Body of pancreas (tissue), 4 donors: Measurements from ENCODE around the gene ANKEF1. TPM values are rescaled to one million over a fixed set of nuclear protein-coding genes. Genes with fewer than 3 reads are reported as not detected.
A peak's percentile ranks its signal among the peaks of the same experiment; 100 is the strongest.

Experiments used
- ATAC-seq: fragments of 150-250 bp; one replicate; pipeline ENCODE4 v1.9.1; 2016
- DNase-seq, 4 donors: peaks; one replicate each; pipeline ENCODE4 v3.0.0-alpha.2; 2019
- H3K27ac ChIP-seq, 4 donors: fragments of 200-600 bp; sonication (generic); 1 replicate in 3 of 4; 2 replicates in 1 of 4; pipeline versions ENCODE4 v1.5.1 to v1.6.1; 2016 to 2019; ENCODE audit warnings: mild to moderate bottlenecking in 1 of 4, mixed read lengths in 1 of 4, moderate library complexity in 1 of 4
- H3K27me3 ChIP-seq, 2 donors: fragments of 200-600 bp; sonication (generic); one replicate each; pipeline ENCODE4 v1.6.0; 2016; ENCODE audit warnings: mild to moderate bottlenecking in 1 of 2
- H3K36me3 ChIP-seq, 2 donors: fragments of 200-600 bp; sonication (generic); replicated peaks in 1 of 2; 2 replicates each; pipeline ENCODE4 v1.5.1; 2016; ENCODE audit warnings: low read depth in 2 of 2; ENCODE audit not compliant: insufficient read depth in 1 of 2
- H3K4me1 ChIP-seq: fragments of 200-600 bp; sonication (generic); one replicate; pipeline ENCODE4 v1.6.0; 2016
- H3K4me3 ChIP-seq, 2 donors: fragments of 200-600 bp; sonication (generic); 1 replicate in 1 of 2; 2 replicates in 1 of 2; pipeline ENCODE4 v1.5.1; 2016 to 2019
- H3K9me3 ChIP-seq, 3 donors: fragments of 200-600 bp; sonication (generic); 1 replicate in 2 of 3; 2 replicates in 1 of 3; pipeline ENCODE4 v1.5.1; 2016
- POLR2A ChIP-seq, 3 donors: fragments of 450-650 bp; IDR thresholded peaks; one replicate each; pipeline ENCODE4 v1.6.1; 2016; ENCODE audit warnings: antibody characterized with exemption in 3 of 3, mild to moderate bottlenecking in 2 of 3
- WGBS, 2 donors: methylation state at CpG; one replicate each; pipeline ENCODE4 v1.1.5; 2017; 5-methylcytosine and 5-hydroxymethylcytosine counted together
- intact Hi-C: fragments of 100-400 bp; cut with DNase I; formaldehyde crosslinking; loops from one replicate; pipeline ENCODE4 v1.15.1; 2023
- total RNA-seq, 2 donors: library from RNA; depleted of rRNA; stranded (reverse); fragments of >200 nt; gene quantifications; one replicate each; pipeline ENCODE4 v1.1.0, GENCODE V29; 2016
- TF ChIP-seq, protein P1 (sequence below), 7 experiments: fragments of 450-650 bp in 4 of 7; fragments of 200-600 bp in 3 of 7; sonication (generic) in 3 of 7; IDR thresholded peaks; one replicate each; pipeline ENCODE4 v1.5.1; 2016 to 2019; ENCODE audit warnings: antibody characterized with exemption in 7 of 7

Gene ANKEF1
- total RNA-seq, 2 donors from 2014 or later = 5.9 to 6.2 TPM

DNA sequence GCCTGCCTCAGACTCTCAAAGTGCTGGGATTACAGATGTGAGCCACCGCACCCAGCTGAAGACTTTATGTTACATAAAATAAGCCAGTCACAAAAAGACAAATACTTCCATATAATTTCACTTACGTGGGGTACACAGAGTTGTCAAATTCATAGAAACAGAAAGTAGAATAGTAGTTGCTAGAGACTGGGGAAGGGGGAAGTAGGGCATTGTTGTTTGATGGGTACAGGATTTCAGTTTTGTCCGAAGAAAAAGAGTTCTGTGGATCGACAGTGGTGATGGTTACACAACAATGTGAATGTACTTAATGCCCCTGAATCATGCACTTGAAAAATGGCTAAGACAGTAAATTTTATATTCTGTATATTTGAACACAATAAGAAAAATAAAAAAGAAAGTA, 41.6 kb upstream of the ANKEF1 start:
- Histone ChIP-seq H3K27me3 (no peaks in the 10 kb centered on the region), H3K4me3 (no peak overlapping the region), H3K36me3 (no peaks in the 10 kb centered on the region), H3K27ac (no peak overlapping the region), H3K9me3 (no peaks in the 10 kb centered on the region), H3K4me1 (no peaks in the 10 kb centered on the region)
- no peak for TF ChIP-seq POLR2A (IDR thresholded peaks at IDR 0.05)
- TF ChIP-seq, protein P1, sequence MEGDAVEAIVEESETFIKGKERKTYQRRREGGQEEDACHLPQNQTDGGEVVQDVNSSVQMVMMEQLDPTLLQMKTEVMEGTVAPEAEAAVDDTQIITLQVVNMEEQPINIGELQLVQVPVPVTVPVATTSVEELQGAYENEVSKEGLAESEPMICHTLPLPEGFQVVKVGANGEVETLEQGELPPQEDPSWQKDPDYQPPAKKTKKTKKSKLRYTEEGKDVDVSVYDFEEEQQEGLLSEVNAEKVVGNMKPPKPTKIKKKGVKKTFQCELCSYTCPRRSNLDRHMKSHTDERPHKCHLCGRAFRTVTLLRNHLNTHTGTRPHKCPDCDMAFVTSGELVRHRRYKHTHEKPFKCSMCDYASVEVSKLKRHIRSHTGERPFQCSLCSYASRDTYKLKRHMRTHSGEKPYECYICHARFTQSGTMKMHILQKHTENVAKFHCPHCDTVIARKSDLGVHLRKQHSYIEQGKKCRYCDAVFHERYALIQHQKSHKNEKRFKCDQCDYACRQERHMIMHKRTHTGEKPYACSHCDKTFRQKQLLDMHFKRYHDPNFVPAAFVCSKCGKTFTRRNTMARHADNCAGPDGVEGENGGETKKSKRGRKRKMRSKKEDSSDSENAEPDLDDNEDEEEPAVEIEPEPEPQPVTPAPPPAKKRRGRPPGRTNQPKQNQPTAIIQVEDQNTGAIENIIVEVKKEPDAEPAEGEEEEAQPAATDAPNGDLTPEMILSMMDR (IDR thresholded peaks at IDR 0.05) = no peak
- ATAC-seq (no peak), DNase-seq (no peak)
- WGBS, 2 donors = 80 to 90% methylated on average over 4 of the region's 4 CpGs
- intact Hi-C loops = no loop called here

DNA sequence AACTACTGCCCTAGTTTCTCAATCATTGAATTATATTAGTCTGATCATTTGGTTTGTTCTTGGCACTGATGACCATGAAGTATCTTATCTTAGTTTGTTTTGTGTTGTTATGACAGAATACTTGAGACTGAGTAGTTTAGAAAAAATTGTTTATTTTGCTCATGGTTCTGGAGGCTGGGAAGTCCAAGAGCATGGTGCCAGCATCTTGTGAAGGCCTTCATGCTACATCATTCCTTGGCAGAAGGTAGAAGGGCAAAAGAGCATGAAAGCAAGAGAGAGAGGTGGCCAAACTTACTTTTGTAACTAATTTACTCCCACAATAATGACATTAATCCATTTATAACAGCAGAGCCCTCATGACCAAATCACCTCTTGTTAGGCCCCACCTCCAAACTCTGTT, 40.1 kb upstream of the ANKEF1 start:
- no peak for TF ChIP-seq POLR2A (IDR thresholded peaks at IDR 0.05)
- TF ChIP-seq, protein P1 (IDR thresholded peaks at IDR 0.05) = no peak
- Histone ChIP-seq H3K9me3 (no peaks in the 10 kb centered on the region), H3K36me3 (no peaks in the 10 kb centered on the region)

DNA sequence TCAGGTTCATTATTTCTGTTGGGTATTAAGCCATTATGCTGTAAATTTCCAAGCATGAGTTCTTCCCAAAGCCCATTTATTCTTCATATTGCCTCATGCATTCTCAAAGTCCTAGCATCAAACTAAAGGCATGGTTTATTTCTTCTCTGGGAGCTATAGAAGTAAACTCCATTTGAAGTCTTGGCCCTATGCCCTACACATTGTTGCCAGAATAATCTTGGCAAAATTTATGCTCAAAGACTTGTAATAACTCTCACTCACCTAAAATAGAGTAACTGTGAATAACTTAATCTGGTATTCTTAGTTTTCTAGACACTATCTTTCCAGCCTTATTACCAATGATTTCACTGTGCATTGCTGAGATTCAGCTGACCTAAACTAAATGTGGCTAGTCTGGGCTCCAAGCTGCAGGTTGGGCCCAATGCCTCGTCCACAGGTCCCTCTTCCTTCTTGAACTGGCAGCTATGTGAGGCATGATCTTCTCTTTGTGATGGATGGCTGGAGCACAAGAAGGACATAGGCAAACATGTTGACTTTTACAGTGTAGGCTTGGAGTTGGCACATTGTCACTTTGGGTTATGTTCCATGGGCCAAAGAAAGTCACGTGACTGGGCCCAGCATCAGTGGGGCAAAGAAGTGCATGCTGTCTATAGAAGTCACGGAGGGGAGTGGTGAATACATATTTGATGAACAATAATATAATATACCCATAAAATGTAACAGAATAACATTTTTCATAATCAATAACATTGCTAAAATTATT, 39.1 kb upstream of the ANKEF1 start:
- Histone ChIP-seq H3K4me1 (peaks cover 9% of the 10 kb centered on the region), H3K27me3 (no peaks in the 10 kb centered on the region), H3K27ac (no peak overlapping the region), H3K36me3 (no peaks in the 10 kb centered on the region), H3K9me3 (no peaks in the 10 kb centered on the region), H3K4me3 (no peak overlapping the region)
- intact Hi-C loops = no loop called here
- TF ChIP-seq POLR2A (IDR thresholded peaks at IDR 0.05) = no peak
- TF ChIP-seq, protein P1 (IDR thresholded peaks at IDR 0.05) = no peak
- 83 to 95% methylated on average over 3 of the region's 3 CpGs for WGBS, 2 donors
- ATAC-seq = no peak
- DNase-seq = no peak

More for the DNA sequence above, 40.1 kb upstream of the ANKEF1 start:
- no peak for DNase-seq
- intact Hi-C loops = no loop called here
- Histone ChIP-seq H3K4me3 (no peak overlapping the region), H3K4me1 (peaks cover 2% of the 10 kb centered on the region), H3K27ac (no peak overlapping the region), H3K27me3 (no peaks in the 10 kb centered on the region)
- no peak for ATAC-seq

GRCh38 chr20:9996944-9997343, 37.8 kb upstream of the ANKEF1 start:
- intact Hi-C loops = no loop called here
- Histone ChIP-seq H3K9me3 (no peaks in the 10 kb centered on the region), H3K27me3 (no peaks in the 10 kb centered on the region), H3K4me1 (peaks cover 9% of the 10 kb centered on the region), H3K27ac (no peak overlapping the region), H3K4me3 (no peak overlapping the region), H3K36me3 (no peaks in the 10 kb centered on the region)
- DNase-seq (no peak), ATAC-seq (no peak)
- TF ChIP-seq, protein P1 (IDR thresholded peaks at IDR 0.05) = no peak
- TF ChIP-seq POLR2A (IDR thresholded peaks at IDR 0.05) = no peak
- WGBS, 2 donors = 97 to 100% methylated on average over 1 of the region's 1 CpG

DNA sequence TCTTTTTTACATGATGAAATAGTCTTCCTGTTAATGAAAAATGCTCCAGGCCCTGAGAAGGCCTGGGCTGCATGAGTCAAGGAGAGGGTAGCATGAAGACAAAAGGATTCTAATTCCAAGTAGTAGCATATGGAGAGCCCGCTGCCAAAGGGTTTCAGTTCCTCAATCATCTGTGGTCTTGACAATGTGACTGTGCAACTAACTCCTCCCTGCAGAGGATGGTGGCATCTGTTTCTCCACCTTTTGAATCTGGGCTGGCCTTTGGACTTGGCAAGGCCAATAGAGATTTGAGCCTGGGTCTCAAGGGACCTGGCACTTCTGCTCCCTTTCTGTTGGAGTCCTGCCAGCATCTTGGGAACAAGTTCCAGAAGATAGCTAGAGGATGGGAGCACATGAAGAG, 35.1 kb upstream of the ANKEF1 start:
- Histone ChIP-seq H3K27ac (no peak overlapping the region), H3K4me1 (peaks cover 25% of the 10 kb centered on the region), H3K36me3 (no peaks in the 10 kb centered on the region), H3K4me3 (no peak overlapping the region), H3K27me3 (no peaks in the 10 kb centered on the region), H3K9me3 (peaks cover 0 to 6% (median 0%) of the 10 kb centered on the region in 3 donors)
- DNase-seq (peak; percentile 31 to 59 (median 42)), ATAC-seq (peak; percentile 59)
- 63 to 77% methylated on average over 1 of the region's 1 CpG for whole genome bisulfite sequencing, 2 donors
- TF ChIP-seq, protein P1 (IDR thresholded peaks at IDR 0.05) = no peak
- no peak for TF ChIP-seq POLR2A (IDR thresholded peaks at IDR 0.05)
- intact Hi-C loops = no loop called here
